ENCODE measurements around the gene C9orf152.
A peak's percentile ranks its signal among the peaks of the same experiment; 100 is the strongest.

C9orf152 gene

GRCh38 chr9:110179734-110180133, 28.2 kb downstream of the C9orf152 start:
- DNase-seq = peak; percentile 54

- no peak for DNase-seq
Measured at GRCh38 chr9:110178281-110178680, 29.7 kb downstream of the C9orf152 start.

- no peak for DNase-seq
Measured at GRCh38 chr9:110175275-110175968, 32.5 kb downstream of the C9orf152 start.

GRCh38 chr9:110173322-110173642, 34.7 kb downstream of the C9orf152 start:
- DNase-seq = no peak

- DNase-seq = no peak
Measured at GRCh38 chr9:110170357-110171257, 37.4 kb downstream of the C9orf152 start.

GRCh38 chr9:110168486-110168885, 39.5 kb downstream of the C9orf152 start:
- DNase-seq = no peak

GRCh38 chr9:110161940-110162339, 46.0 kb downstream of the C9orf152 start:
- DNase-seq = no peak

GRCh38 chr9:110160685-110161084, 47.3 kb downstream of the C9orf152 start:
- no peak for DNase-seq

GRCh38 chr9:110160123-110160522, 47.8 kb downstream of the C9orf152 start:
- no peak for DNase-seq

GRCh38 chr9:110157823-110158664, 49.9 kb downstream of the C9orf152 start:
- no peak for DNase-seq

- DNase-seq = no peak
Measured at GRCh38 chr9:110156902-110157301, 51.1 kb downstream of the C9orf152 start.

GRCh38 chr9:110156416-110156815, 51.5 kb downstream of the C9orf152 start:
- no peak for DNase-seq

GRCh38 chr9:110155751-110156150, 52.2 kb downstream of the C9orf152 start:
- no peak for DNase-seq

- no peak for DNase-seq
Measured at GRCh38 chr9:110153431-110153830, 54.5 kb downstream of the C9orf152 start.

GRCh38 chr9:110152704-110153374, 55.1 kb downstream of the C9orf152 start:
- peak; percentile 36 for DNase-seq

Data from kidney glomerular epithelial cell (primary cell).